Superior temporal gyrus (tissue), 1 donor: ENCODE results near the gene SIGLEC11.
A peak's percentile ranks its signal among the peaks of the same experiment; 100 is the strongest.
"Not testable (repeated sequence)": the region's sequence is repeated elsewhere in the genome, so short reads cannot be mapped to it uniquely, and the experiment has no call there.

Experiments used
- DNase-seq: peaks from one replicate; pipeline ENCODE4 v3.0.0-alpha.2; 2016; ENCODE audit errors: extremely low spot score

The SIGLEC11 gene

GRCh38 chr19:49951806-49952478 lies 9.0 kb downstream of the SIGLEC11 start:
- no peak for DNase-seq

GRCh38 chr19:49950956-49951526 lies 9.9 kb downstream of the SIGLEC11 start:
- no peak for DNase-seq

DNA sequence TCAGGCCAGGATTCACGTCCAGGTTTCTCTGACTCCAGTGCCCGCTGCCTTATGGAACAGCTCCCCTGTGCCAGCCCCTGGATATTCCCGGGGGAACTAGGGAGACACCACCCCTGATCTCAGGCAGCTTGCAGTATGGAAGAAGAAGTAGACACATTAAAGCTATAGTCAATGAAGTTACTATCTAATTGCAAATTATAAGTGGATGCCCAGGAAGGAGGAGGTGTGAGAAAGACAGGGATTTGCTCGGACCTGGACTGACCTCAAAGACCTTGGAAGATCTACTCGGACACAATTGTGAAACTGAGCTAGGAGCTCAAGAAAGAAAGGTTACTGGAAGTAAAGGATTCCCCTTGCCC lies 10.4 kb downstream of the SIGLEC11 start:
- no peak for DNase-seq

- no peak for DNase-seq
Measured at GRCh38 chr19:49949742-49950589, 11.0 kb downstream of the SIGLEC11 start.

GRCh38 chr19:49946415-49946814 lies 14.6 kb downstream of the SIGLEC11 start:
- no peak for DNase-seq

GRCh38 chr19:49944567-49944966 lies 16.4 kb downstream of the SIGLEC11 start:
- not testable (repeated sequence) for DNase-seq

DNA sequence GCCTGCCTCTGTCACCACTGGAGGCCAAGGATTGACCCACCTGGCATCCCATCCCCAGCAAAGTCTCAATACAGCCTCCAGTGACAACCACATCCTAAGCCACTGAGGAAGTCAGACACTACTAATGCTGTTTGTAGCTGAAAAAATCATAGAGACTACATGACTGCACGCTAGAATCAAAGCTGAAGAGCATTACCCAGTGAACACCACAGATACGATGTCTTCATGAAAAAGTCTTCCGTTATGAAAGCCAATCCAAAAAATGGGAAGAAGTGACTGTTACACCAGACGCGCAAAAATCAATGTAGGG lies 20.5 kb downstream of the SIGLEC11 start:
- DNase-seq, result no peak

DNA sequence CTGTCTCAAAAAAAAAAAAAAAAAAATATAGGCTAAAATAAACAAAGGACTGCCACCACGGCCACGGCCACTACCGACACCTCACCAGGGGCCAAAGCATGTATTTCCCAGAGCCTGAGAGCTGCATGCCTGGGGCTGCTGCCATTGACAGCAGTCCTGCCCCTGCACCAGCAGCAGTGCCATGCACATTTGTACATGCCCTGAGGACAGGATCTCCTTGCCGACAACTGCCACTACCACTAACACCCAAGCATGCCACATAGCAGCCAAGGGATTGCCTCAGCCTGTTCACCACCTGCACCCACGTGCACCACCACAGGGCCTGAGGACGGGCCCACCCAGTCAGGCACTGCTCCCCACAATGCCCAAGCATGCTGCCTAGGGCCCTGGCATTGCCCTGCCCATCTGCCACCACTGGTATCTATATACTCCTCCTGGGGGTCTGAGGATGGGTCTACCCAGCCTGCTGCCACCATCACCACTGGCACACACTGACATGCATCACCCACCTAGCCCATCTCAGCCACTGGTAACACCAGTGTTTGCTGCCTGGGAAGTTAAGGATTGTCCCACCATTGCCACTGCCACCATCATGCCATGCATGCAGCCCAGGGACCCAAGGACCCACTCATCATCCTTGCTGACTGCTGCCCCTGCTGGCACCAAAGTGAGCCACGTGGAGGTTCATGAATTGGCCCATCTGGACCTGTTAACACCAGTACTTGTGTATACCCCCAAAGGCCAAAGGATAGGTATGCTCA lies 21.1 kb downstream of the SIGLEC11 start:
- no peak for DNase-seq

- no peak for DNase-seq
Measured at GRCh38 chr19:49938662-49939061, 22.3 kb downstream of the SIGLEC11 start.

GRCh38 chr19:49937750-49938381 lies 23.1 kb downstream of the SIGLEC11 start:
- DNase-seq, result peak; percentile 83

GRCh38 chr19:49936549-49936948 lies 24.4 kb downstream of the SIGLEC11 start:
- no peak for DNase-seq

DNA sequence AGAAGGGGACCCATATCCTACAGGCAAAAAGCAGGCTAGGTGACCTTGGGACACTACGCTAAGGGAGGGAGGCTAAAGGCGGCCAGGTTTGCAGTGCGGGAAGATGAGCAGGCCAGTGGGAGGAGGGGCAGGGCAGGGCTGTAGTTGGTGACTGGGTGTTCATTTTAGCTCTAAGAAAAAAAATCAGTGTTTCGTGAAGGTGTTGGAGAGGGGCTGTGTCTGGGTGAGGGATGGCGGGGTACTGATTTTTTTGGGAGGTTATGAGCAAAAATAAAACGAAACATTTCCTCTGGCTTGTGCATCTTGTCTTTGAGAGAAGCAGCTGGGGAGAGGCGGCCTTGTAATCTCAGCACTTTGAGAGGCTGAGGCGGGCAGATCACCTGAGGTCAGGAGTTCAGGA lies 27.3 kb downstream of the SIGLEC11 start:
- DNase-seq, result no peak

GRCh38 chr19:49932731-49933131 lies 28.2 kb downstream of the SIGLEC11 start:
- no peak for DNase-seq

GRCh38 chr19:49932041-49932451 lies 28.9 kb downstream of the SIGLEC11 start:
- no peak for DNase-seq

GRCh38 chr19:49931293-49932040 lies 29.5 kb downstream of the SIGLEC11 start:
- no peak for DNase-seq

GRCh38 chr19:49930483-49931011 lies 30.4 kb downstream of the SIGLEC11 start:
- DNase-seq, result no peak

DNA sequence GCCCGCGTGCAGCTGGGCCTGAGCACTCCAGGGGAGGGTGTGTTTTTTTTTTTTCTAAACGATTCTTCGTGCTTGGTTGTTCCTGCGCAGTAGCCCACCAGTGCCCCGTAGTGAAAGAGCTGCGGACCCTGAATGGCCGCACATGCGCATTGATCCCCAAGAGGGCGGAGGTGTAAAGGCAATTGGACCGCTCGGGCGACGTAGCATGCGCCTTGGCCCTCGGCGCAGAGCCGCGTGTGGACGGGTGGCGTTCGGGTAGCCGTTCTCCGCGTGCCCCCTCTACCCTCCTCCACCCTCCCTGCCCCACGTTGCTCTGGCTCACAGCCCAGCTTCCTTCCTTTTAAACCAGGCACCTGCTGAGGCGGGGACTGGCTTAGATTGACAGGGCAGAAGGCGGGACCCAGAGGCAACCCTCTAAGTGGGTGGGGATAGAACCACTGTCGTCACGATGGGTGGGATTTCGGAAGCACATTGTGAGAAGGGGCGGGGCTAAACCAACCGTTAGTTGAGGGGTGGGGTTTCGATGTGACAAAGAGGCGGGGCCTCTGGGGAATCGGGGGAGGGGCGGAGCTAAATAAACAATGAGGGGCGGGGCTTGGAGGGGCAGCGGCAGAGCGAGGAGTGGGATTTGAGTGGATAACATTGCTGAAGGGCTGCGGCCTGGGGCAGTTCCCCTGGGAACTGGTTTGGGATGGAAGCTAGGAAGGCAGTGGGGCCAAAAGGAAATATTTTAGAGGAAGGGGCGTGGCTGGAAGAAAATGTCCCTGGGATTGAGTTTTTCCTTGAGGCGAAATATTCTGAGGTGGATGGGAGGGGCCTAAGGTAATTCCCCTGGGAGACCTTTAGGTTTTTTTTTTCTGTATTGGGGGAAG lies 31.1 kb downstream of the SIGLEC11 start:
- DNase-seq, result peak; percentile 94

DNA sequence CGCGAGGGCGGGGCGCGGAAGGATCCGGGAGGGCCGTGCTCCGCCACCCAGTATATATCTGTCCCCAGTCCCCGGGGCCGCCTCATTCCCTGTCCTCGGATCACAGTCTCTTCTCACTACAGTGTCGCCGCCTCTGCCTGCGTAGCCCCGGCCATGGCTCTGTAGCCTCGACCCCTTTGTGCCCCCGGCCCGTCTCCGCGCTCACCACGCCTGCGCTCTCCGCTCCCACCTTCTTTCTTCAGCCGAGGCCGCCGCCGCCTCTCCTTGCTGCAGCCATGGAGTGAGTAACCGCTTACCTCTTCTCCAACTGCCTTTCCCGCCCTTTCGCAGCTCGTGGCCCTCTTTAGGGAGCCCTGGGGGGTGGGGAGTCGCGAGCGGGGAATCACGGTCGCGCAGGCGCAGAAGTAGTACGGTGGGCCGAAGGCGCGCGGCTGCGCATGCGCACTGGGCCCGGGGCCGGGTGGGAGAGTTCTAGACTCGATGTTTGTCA lies 31.8 kb downstream of the SIGLEC11 start, which contains the start of the genes ATF5 and NUP62:
Gene ATF5 (plus strand): TSS at position 85 of the 490 bp plus-strand sequence. CDS start 1,646 bp downstream, outside the sequence.
Gene NUP62 (minus strand): TSS at position 384 of the 490 bp plus-strand sequence. CDS start 19,697 bp downstream, outside the sequence.
- DNase-seq, result no peak

- DNase-seq, result no peak
Measured at GRCh38 chr19:49927526-49928264, 33.3 kb downstream of the SIGLEC11 start.
